WTC11 (cell line): ENCODE results near the gene DTNA. TPM values are rescaled to one million over a fixed set of nuclear protein-coding genes. Genes with fewer than 3 reads are reported as not detected.

Source experiments
- ATAC-seq: fragments of 200-7000 bp; cut with Tn5 transposase; 2 replicates; pipeline ENCODE4 v1.10.0; 2021; ENCODE audit warnings: mild to moderate bottlenecking, moderate library complexity
- CTCF ChIA-PET: fragments of 300-600 bp; sonication (Branson Sonifier 250); formaldehyde crosslinking; loops from one replicate; lab custom pipeline; 2021; ENCODE audit warnings: antibody characterized with exemption; lab: Charles Lee
- POLR2A ChIA-PET: fragments of 350-600 bp; sonication (Branson Sonifier 250); formaldehyde crosslinking; loops from one replicate; lab custom pipeline; 2021; ENCODE audit warnings: antibody characterized with exemption; lab: Charles Lee
- DNase-seq: peaks from one replicate; pipeline ENCODE4 v3.0.0; 2021; ENCODE audit warnings: low spot score
- H3K27ac Mint-ChIP-seq: 2 replicates; pipeline ENCODE4 v1.8.0; 2021; ENCODE audit warnings: mixed read lengths
- H3K27me3 Mint-ChIP-seq: 2 replicates; pipeline ENCODE4 v1.8.0; 2021; ENCODE audit warnings: low read depth, mild to moderate bottlenecking, moderate library complexity, mixed read lengths
- H3K36me3 Mint-ChIP-seq: 2 replicates; pipeline ENCODE4 v1.8.0; 2021; ENCODE audit warnings: mixed read lengths
- H3K4me1 Mint-ChIP-seq: 2 replicates; pipeline ENCODE4 v1.8.0; 2022; ENCODE audit warnings: mixed read lengths
- H3K4me3 Mint-ChIP-seq: 2 replicates; pipeline ENCODE4 v1.8.0; 2021; ENCODE audit warnings: mild to moderate bottlenecking, moderate library complexity, mixed read lengths
- H3K9me3 Mint-ChIP-seq: 2 replicates; pipeline ENCODE4 v1.8.0; 2021; ENCODE audit warnings: mixed read lengths
- AR ChIP-seq: fragments of 250-450 bp; sonication (Bioruptor Pico); IDR thresholded peaks from 2 replicates; pipeline ENCODE4 v1.9.0; 2021; ENCODE audit warnings: mild to moderate bottlenecking
- ATF1 ChIP-seq: sonication (generic); formaldehyde crosslinking; IDR thresholded peaks from 2 replicates; pipeline ENCODE4 v1.8.1; 2023; ENCODE audit warnings: mild to moderate bottlenecking, moderate library complexity, missing genetic modification reagents
- E2F1 ChIP-seq: sonication (generic); formaldehyde crosslinking; IDR thresholded peaks from 2 replicates; pipeline ENCODE4 v1.8.0; 2022; ENCODE audit warnings: mild to moderate bottlenecking, missing genetic modification reagents
- FOXJ3 ChIP-seq: sonication (generic); formaldehyde crosslinking; IDR thresholded peaks from 2 replicates; pipeline ENCODE4 v1.9.0; 2021; ENCODE audit warnings: missing genetic modification reagents, mild to moderate bottlenecking, borderline replicate concordance
- GABPB1 ChIP-seq: sonication (generic); formaldehyde crosslinking; IDR thresholded peaks from 2 replicates; pipeline ENCODE4 v1.8.1; 2023; ENCODE audit warnings: mild to moderate bottlenecking, missing genetic modification reagents
- IRF1 ChIP-seq: sonication (generic); formaldehyde crosslinking; IDR thresholded peaks from 2 replicates; pipeline ENCODE4 v1.8.0; 2023; ENCODE audit warnings: missing genetic modification reagents
- MAX ChIP-seq: sonication (generic); formaldehyde crosslinking; IDR thresholded peaks from 2 replicates; pipeline ENCODE4 v1.8.0; 2022; ENCODE audit warnings: mild to moderate bottlenecking, missing genetic modification reagents
- MLX ChIP-seq: sonication (generic); formaldehyde crosslinking; IDR thresholded peaks from 2 replicates; pipeline ENCODE4 v1.8.1; 2023; ENCODE audit warnings: mild to moderate bottlenecking, missing genetic modification reagents, moderate library complexity
- MYBL2 ChIP-seq: sonication (generic); formaldehyde crosslinking; IDR thresholded peaks from 2 replicates; pipeline ENCODE4 v1.8.1; 2023; ENCODE audit warnings: mild to moderate bottlenecking, moderate library complexity, missing genetic modification reagents
- NFATC4 ChIP-seq: fragments of 250-450 bp; sonication (Bioruptor Pico); IDR thresholded peaks from 2 replicates; pipeline ENCODE4 v1.9.0; 2021; ENCODE audit warnings: mild to moderate bottlenecking
- NFYB ChIP-seq: sonication (generic); formaldehyde crosslinking; conservative IDR thresholded peaks from 2 replicates; pipeline ENCODE4 v1.8.0; 2022; ENCODE audit warnings: low read depth, missing genetic modification reagents
- PRRX2 ChIP-seq: fragments of 250-450 bp; sonication (Bioruptor Pico); IDR thresholded peaks from 2 replicates; pipeline ENCODE4 v1.8.0; 2021; ENCODE audit warnings: mild to moderate bottlenecking
- RORB ChIP-seq: fragments of 250-450 bp; sonication (Bioruptor Pico); IDR thresholded peaks from 2 replicates; pipeline ENCODE4 v1.9.0; 2021; ENCODE audit warnings: mild to moderate bottlenecking
- SOX15 ChIP-seq: fragments of 250-450 bp; sonication (Bioruptor Pico); IDR thresholded peaks from 2 replicates; pipeline ENCODE4 v1.9.0; 2021; ENCODE audit warnings: mild to moderate bottlenecking
- TP53 ChIP-seq: sonication (generic); formaldehyde crosslinking; IDR thresholded peaks from 2 replicates; pipeline ENCODE4 v1.8.1; 2023; ENCODE audit warnings: mild to moderate bottlenecking, missing genetic modification reagents
- USF2 ChIP-seq: sonication (generic); formaldehyde crosslinking; IDR thresholded peaks from 2 replicates; pipeline ENCODE4 v1.8.1; 2023; ENCODE audit warnings: mild to moderate bottlenecking, missing genetic modification reagents, moderate library complexity
- ZNF232 ChIP-seq: sonication (generic); formaldehyde crosslinking; IDR thresholded peaks from 2 replicates; pipeline ENCODE4 v1.8.0; 2022; ENCODE audit warnings: mild to moderate bottlenecking, missing genetic modification reagents
- ZNF263 ChIP-seq: sonication (generic); formaldehyde crosslinking; IDR thresholded peaks from 2 replicates; pipeline ENCODE4 v1.8.1; 2022; ENCODE audit warnings: low read depth, mild to moderate bottlenecking, moderate library complexity, missing genetic modification reagents
- total RNA-seq: library from RNA; stranded (reverse); gene quantifications from 3 replicates; pipeline ENCODE4 v1.2.3, GENCODE V29; 2021
- TF ChIP-seq, protein P1 (sequence below): sonication (generic); formaldehyde crosslinking; IDR thresholded peaks from 2 replicates; pipeline ENCODE4 v1.8.1; 2022; ENCODE audit warnings: missing genetic modification reagents, borderline replicate concordance
- TF ChIP-seq, protein P2 (sequence below): sonication (generic); formaldehyde crosslinking; IDR thresholded peaks from 2 replicates; pipeline ENCODE4 v1.8.1; 2022; ENCODE audit warnings: mild to moderate bottlenecking, moderate library complexity, missing genetic modification reagents
- TF ChIP-seq, protein P3 (sequence below): fragments of 250-450 bp; sonication (Bioruptor Pico); IDR thresholded peaks from 2 replicates; pipeline ENCODE4 v1.9.0; 2021; ENCODE audit warnings: moderate library complexity, mild to moderate bottlenecking, inconsistent platforms, borderline replicate concordance
- TF ChIP-seq, protein P4 (sequence below): sonication (generic); formaldehyde crosslinking; IDR thresholded peaks from 2 replicates; pipeline ENCODE4 v1.8.0; 2022; ENCODE audit warnings: mild to moderate bottlenecking, missing genetic modification reagents

The DTNA gene
- total RNA-seq, 1 experiment from 2014 or later: 16.1 TPM

DNA sequence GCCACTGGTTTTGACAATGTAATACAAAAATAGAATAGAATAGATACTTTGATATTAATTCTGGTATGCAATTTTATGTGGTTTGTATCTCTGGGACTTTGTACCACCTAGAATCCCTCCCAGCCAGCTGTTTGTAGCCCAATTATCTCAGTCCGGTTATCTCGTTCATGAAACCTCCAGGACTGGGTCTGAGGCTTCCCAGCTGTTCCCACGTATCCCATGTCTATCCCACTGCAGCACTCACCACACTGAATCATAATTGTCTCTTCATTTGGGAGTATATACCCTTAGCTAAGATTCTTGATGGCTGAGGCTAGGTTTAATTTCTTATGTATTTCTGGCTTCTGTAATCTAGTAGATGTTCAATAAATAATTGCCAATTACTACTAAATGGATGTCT is 226.7 kb downstream of the DTNA start:
- Mint-ChIP-seq H3K4me1 (peaks cover 11% of the 10 kb centered on the region), H3K27ac (no peak overlapping the region), H3K9me3 (peaks cover 7% of the 10 kb centered on the region), H3K36me3 (no peaks in the 10 kb centered on the region), H3K27me3 (no peaks in the 10 kb centered on the region), H3K4me3 (no peak overlapping the region)
- no peak for ATAC-seq
- DNase-seq: no peak
- CTCF ChIA-PET: no interaction called here
- POLR2A ChIA-PET: no interaction called here
- TF ChIP-seq E2F1 (CRISPR knock-in tag) (no peak), TP53 (CRISPR knock-in tag) (no peak), MAX (CRISPR knock-in tag) (no peak), NFYB (CRISPR knock-in tag) (no peak), IRF1 (CRISPR knock-in tag) (no peak), USF2 (CRISPR knock-in tag) (no peak), SOX15 (CRISPR knock-in tag) (no peak), FOXJ3 (no peak), GABPB1 (CRISPR knock-in tag) (no peak), ZNF263 (CRISPR knock-in tag) (no peak), ATF1 (no peak), MLX (CRISPR knock-in tag) (no peak), ZNF232 (CRISPR knock-in tag) (no peak)
- TF ChIP-seq, protein P1, sequence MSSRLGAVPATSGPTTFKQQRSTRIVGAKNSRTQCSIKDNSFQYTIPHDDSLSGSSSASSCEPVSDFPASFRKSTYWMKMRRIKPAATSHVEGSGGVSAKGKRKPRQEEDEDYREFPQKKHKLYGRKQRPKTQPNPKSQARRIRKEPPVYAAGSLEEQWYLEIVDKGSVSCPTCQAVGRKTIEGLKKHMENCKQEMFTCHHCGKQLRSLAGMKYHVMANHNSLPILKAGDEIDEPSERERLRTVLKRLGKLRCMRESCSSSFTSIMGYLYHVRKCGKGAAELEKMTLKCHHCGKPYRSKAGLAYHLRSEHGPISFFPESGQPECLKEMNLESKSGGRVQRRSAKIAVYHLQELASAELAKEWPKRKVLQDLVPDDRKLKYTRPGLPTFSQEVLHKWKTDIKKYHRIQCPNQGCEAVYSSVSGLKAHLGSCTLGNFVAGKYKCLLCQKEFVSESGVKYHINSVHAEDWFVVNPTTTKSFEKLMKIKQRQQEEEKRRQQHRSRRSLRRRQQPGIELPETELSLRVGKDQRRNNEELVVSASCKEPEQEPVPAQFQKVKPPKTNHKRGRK (CRISPR knock-in tag): no peak
- TF ChIP-seq, protein P2, sequence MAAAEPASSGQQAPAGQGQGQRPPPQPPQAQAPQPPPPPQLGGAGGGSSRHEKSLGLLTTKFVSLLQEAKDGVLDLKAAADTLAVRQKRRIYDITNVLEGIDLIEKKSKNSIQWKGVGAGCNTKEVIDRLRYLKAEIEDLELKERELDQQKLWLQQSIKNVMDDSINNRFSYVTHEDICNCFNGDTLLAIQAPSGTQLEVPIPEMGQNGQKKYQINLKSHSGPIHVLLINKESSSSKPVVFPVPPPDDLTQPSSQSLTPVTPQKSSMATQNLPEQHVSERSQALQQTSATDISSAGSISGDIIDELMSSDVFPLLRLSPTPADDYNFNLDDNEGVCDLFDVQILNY (CRISPR knock-in tag): no peak

DNA sequence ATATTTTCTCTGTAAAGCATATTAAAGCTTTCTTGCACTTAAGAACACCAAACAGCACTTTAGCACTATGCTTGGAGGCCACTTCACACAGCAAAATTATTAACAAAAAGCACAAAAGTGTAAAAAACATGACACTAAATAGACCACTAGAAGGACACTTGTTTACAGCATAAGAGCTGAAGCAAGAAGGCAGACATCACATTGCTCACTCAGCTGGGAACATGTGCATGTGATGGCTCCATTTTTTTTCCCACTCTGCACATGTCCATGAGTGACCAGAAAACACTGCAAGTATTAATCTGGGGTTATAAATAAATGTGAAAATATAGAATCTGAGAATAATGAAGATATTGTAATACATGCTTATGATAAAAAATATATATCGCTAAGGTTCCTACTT is 228.0 kb downstream of the DTNA start:
- POLR2A ChIA-PET: no interaction called here
- H3K4me1 Mint-ChIP-seq: peaks cover 11% of the 10 kb centered on the region
- no peak overlapping the region for H3K4me3 Mint-ChIP-seq
- H3K36me3 Mint-ChIP-seq: no peaks in the 10 kb centered on the region
- H3K27ac Mint-ChIP-seq: no peak overlapping the region
- H3K27me3 Mint-ChIP-seq: no peaks in the 10 kb centered on the region
- peaks cover 3% of the 10 kb centered on the region for H3K9me3 Mint-ChIP-seq
- no peak for TF ChIP-seq NFATC4 (CRISPR knock-in tag)
- TF ChIP-seq PRRX2 (CRISPR knock-in tag): no peak
- no peak for TF ChIP-seq NFYB (CRISPR knock-in tag)
- TF ChIP-seq E2F1 (CRISPR knock-in tag): no peak
- TF ChIP-seq, protein P3, sequence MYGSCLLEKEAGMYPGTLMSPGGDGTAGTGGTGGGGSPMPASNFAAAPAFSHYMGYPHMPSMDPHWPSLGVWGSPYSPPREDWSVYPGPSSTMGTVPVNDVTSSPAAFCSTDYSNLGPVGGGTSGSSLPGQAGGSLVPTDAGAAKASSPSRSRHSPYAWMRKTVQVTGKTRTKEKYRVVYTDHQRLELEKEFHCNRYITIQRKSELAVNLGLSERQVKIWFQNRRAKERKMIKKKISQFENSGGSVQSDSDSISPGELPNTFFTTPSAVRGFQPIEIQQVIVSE: no peak
- no peak for TF ChIP-seq ATF1
- no peak for TF ChIP-seq RORB (CRISPR knock-in tag)
- TF ChIP-seq AR (CRISPR knock-in tag): no peak
- TF ChIP-seq FOXJ3: no peak
- no peak for TF ChIP-seq MYBL2 (CRISPR knock-in tag)
- TF ChIP-seq, protein P4, sequence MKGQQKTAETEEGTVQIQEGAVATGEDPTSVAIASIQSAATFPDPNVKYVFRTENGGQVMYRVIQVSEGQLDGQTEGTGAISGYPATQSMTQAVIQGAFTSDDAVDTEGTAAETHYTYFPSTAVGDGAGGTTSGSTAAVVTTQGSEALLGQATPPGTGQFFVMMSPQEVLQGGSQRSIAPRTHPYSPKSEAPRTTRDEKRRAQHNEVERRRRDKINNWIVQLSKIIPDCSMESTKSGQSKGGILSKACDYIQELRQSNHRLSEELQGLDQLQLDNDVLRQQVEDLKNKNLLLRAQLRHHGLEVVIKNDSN (CRISPR knock-in tag): no peak
- DNase-seq: no peak
- no peak for ATAC-seq
- CTCF ChIA-PET: no interaction called here
